ENCODE data around the gene COMMD1.

COMMD1 gene

DNA sequence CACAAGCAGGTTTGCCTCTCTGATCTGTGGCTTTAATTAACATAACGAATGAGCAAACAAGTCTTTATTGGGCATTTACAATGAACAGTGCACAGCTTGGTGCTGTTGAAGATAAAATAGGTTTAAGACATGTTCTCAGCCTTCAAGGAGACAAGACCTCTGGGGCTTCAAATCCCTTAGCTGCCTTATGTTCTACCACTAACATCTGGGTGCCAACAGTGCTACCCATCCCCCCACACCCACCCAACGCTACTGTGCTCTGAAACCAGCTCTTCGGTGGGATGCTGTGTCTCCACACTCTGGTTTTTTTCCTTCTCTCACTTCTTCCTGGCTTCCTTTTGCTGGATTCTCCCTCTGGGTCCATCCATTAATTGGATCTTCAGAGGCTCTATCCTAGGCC, 276.4 kb downstream of the COMMD1 start:
- DNase-seq (ENCODE audit: low spot score) = no peak

DNA sequence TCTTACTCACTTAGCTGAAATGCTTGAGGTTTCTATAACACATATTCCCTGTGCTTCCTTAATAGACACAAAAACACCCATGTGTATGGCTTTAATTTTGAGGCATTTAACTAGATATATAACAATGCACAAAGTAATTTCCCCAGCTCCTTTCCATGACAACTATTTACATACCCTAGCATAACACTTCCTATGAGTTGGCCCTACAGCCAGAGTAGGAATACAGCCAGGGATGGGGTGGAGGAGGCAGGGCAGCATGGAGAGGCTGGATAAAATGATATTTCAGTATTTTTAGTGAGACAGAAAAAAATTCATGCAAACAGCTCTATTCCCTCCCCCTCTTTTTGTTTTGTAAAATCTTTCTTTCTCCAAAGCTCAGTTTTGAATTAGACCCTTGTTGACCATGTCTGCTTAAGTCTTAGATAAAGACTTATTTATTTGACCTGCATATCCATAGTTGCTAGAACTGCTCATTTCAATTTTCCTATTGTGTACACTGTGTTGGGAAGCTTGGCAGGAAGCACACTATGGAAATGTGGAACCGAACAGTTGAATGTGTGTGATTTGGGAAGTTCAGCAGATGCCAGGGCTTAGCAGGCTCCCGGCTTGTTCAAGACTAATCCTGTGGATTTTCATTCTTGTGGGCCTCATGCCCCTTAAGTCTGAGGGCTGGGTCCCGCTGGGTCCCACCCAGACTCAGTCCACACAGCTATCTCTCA, 279.2 kb downstream of the COMMD1 start:
- no peak for DNase-seq (ENCODE audit: low spot score)
